Thymus (tissue), 11 donors: ENCODE results near the gene RAB40B. TPM values are rescaled to one million over a fixed set of nuclear protein-coding genes. Genes with fewer than 3 reads are reported as not detected.

Experiments used
- DNase-seq, 9 donors: peaks; one replicate each; pipeline ENCODE4 v3.0.0-alpha.2; 2013; ENCODE audit warnings: low spot score in 9 of 9, low read depth in 6 of 9, missing footprints in 1 of 9
- H3K27ac ChIP-seq, 2 donors: one replicate each; pipeline ENCODE4 v1.5.1; 2013; ENCODE audit warnings: control low read depth in 1 of 2, low read depth in 1 of 2, low read length in 1 of 2, mild to moderate bottlenecking in 1 of 2, moderate library complexity in 1 of 2
- H3K27me3 ChIP-seq, 2 donors: one replicate each; pipeline ENCODE4 v1.5.1; 2013; ENCODE audit warnings: low read length in 1 of 2; ENCODE audit not compliant: control insufficient read depth in 2 of 2, insufficient read depth in 1 of 2
- H3K36me3 ChIP-seq, 2 donors: one replicate each; pipeline ENCODE4 v1.5.1; 2013; ENCODE audit warnings: low read length in 1 of 2, mild to moderate bottlenecking in 1 of 2, moderate library complexity in 1 of 2; ENCODE audit not compliant: control insufficient read depth in 2 of 2, insufficient read depth in 2 of 2
- H3K4me1 ChIP-seq, 2 donors: one replicate each; pipeline ENCODE4 v1.5.1; 2013; ENCODE audit warnings: low read length in 2 of 2; ENCODE audit not compliant: control insufficient read depth in 2 of 2, insufficient read depth in 2 of 2
- H3K4me3 ChIP-seq, 2 donors: one replicate each; pipeline ENCODE4 v1.5.1; 2013; ENCODE audit warnings: low read length in 2 of 2, control low read depth in 1 of 2, mild to moderate bottlenecking in 1 of 2
- H3K9me3 ChIP-seq, 2 donors: one replicate each; pipeline ENCODE4 v1.5.1; 2013; ENCODE audit warnings: low read length in 1 of 2, mild to moderate bottlenecking in 1 of 2; ENCODE audit not compliant: control insufficient read depth in 2 of 2, insufficient read depth in 1 of 2
- WGBS: extraction: QIAGEN DNeasy Blood & Tissue Kit; methylation state at CpG from one replicate; pipeline ENCODE4 v1.1.7; 2013; 5-methylcytosine and 5-hydroxymethylcytosine counted together
- polyA plus RNA-seq: library from polyadenylated mRNA; stranded (reverse); fragments of 200-250 nt; gene quantifications from one replicate; pipeline ENCODE4 v1.2.3, GENCODE V29; 2013
- total RNA-seq: library from RNA; stranded (reverse); fragments of 120-200 nt; gene quantifications from one replicate; pipeline ENCODE4 v1.2.4, GENCODE V29; 2013
- donor health status: healthy.

The RAB40B gene
- total and polyA plus RNA-seq, 2 donors, result 1.7 to 8.4 TPM

- Histone ChIP-seq H3K27me3 (peaks cover 0 to 4% of the 10 kb centered on the region in 2 donors), H3K36me3 (peaks cover 8 to 12% of the 10 kb centered on the region in 2 donors), H3K4me1 (peaks cover 11 to 18% of the 10 kb centered on the region in 2 donors), H3K27ac (peak overlapping the region; percentile 68 to 69), H3K4me3 (peak overlapping the region; percentile 20 to 24), H3K9me3 (no peaks in the 10 kb centered on the region)
- peak in 3 of 9 donors; percentile 26 to 41 (median 35) for DNase-seq
- WGBS, result 15% methylated on average over 23 of the region's 37 CpGs
These were observed 49.7 kb downstream of the RAB40B start for GRCh38 chr17:82648742-82649331.

GRCh38 chr17:82648165-82648668 is 50.3 kb downstream of the RAB40B start, which contains the start of gene WDR45B:
Gene WDR45B, minus strand, starts transcription at chr17:82648444. Its CDS starts 104 bp downstream, at chr17:82648340.
- Histone ChIP-seq H3K4me3 (peak within 1 kb of the TSS; percentile 74 to 97), H3K36me3 (peaks cover 14 to 18% of the 10 kb centered on the region in 2 donors), H3K27me3 (peaks cover 0 to 4% of the 10 kb centered on the region in 2 donors), H3K4me1 (peaks cover 11 to 18% of the 10 kb centered on the region in 2 donors), H3K27ac (peak within 1 kb of the TSS; percentile 85 to 92), H3K9me3 (no peaks in the 10 kb centered on the region)
- 1% methylated on average over 65 of the region's 67 CpGs for WGBS
- peak; percentile 69 to 92 (median 87) for DNase-seq

DNA sequence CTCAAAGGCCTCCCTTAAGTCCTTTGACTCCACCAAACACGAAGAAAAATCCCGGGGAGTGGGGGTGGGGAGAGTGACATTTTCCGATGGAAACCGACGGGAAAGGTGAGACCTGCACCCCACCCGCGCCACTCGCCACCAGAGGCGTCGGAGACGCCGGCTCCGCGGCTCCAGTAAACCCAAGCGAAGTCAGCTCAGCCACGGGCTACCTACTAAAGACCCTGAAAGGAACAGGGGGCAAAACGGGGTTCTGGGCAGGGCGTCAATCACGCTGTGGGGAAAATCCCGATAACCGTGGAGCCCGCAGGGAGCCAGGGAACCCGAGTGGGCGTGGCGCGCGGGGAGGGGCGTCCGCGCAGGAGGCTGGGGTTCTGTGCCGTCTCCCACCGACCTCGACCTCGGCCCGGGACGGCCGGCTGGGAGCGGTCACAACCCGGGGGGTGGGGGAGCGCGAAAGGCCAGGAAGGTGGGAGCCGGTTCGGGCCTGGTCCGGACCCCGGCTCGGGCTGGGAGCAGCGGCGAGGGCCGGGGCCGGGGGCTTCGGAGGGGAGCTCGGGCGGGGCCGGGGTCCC is 50.8 kb downstream of the RAB40B start:
- WGBS, result under 1% methylated on average over 54 of the region's 54 CpGs
- peak in 3 of 9 donors; percentile 24 to 49 (median 39) for DNase-seq
- peaks cover 11 to 18% of the 10 kb centered on the region in 2 donors for H3K4me1 ChIP-seq

GRCh38 chr17:82645516-82645915 is 53.0 kb downstream of the RAB40B start:
- Histone ChIP-seq H3K4me1 (peaks cover 11 to 18% of the 10 kb centered on the region in 2 donors), H3K27ac (no peak overlapping the region), H3K4me3 (no peak overlapping the region), H3K9me3 (no peaks in the 10 kb centered on the region), H3K36me3 (peaks cover 37 to 41% of the 10 kb centered on the region in 2 donors), H3K27me3 (peaks cover 0 to 4% of the 10 kb centered on the region in 2 donors)
- no peak for DNase-seq
- 97% methylated on average over 4 of the region's 4 CpGs for WGBS

More for the DNA sequence above, 50.8 kb downstream of the RAB40B start:
- peak overlapping the region; percentile 74 to 97 for H3K4me3 ChIP-seq
- peaks cover 0 to 4% of the 10 kb centered on the region in 2 donors for H3K27me3 ChIP-seq
- no peaks in the 10 kb centered on the region for H3K9me3 ChIP-seq
- H3K36me3 ChIP-seq, result peaks cover 18 to 22% of the 10 kb centered on the region in 2 donors
- H3K27ac ChIP-seq, result peak overlapping the region; percentile 85 to 92

DNA sequence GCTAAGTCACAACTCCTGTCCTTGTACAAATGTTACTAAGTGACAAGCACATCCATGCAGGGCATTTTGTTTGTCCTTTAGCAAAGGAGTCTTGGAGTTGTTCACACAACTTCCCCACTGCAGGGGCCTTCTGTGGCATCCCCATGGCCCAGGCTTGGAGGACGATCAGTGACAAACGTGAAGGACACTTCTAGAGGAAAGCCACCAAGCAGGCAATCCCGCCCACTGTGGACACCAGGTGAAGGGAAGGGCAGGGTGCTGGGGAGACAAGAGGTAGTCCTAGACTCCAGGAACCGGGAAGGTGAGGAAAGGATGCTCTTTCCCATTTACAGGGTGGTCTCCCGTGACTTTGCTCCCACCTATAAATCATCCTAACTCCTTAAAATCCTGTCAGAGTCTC is 54.4 kb downstream of the RAB40B start:
- Histone ChIP-seq H3K27me3 (peaks cover 0 to 4% of the 10 kb centered on the region in 2 donors), H3K9me3 (no peaks in the 10 kb centered on the region), H3K36me3 (peaks cover 50 to 51% of the 10 kb centered on the region in 2 donors), H3K4me1 (peaks cover 11 to 17% of the 10 kb centered on the region in 2 donors), H3K27ac (no peak overlapping the region), H3K4me3 (no peak overlapping the region)
- over 99% methylated on average over 5 of the region's 5 CpGs for WGBS
- no peak for DNase-seq

- Histone ChIP-seq H3K9me3 (peaks cover 0 to 5% of the 10 kb centered on the region in 2 donors), H3K27ac (no peak overlapping the region), H3K36me3 (peaks cover 60 to 61% of the 10 kb centered on the region in 2 donors), H3K4me3 (no peak overlapping the region), H3K27me3 (no peaks in the 10 kb centered on the region), H3K4me1 (peaks cover 5 to 6% of the 10 kb centered on the region in 2 donors)
- DNase-seq, result no peak
- WGBS, result 98% methylated on average over 14 of the region's 14 CpGs
These were observed 56.5 kb downstream of the RAB40B start for GRCh38 chr17:82642022-82642421.

DNA sequence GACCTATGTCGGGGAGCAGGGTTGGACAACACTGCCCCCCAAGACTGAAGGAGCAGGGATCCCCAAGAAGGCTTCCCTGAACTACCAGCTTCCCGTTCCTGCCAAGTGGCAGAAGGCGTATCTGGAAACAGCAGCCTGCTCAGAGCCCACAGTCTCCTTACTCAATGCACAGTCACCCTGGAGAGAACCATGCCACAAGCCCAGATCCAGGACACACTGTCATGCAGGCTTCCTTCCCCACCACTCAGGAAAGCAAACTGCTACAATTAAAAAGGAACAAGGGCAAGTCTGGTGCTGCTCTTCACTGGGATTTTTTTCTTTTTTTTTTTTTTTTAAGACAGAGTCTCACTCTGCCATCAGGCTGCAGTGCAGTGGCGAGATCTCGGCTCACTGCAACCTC is 58.5 kb downstream of the RAB40B start:
- Histone ChIP-seq H3K36me3 (peaks cover 59 to 66% of the 10 kb centered on the region in 2 donors), H3K4me1 (no peaks in the 10 kb centered on the region), H3K27me3 (no peaks in the 10 kb centered on the region), H3K9me3 (peaks cover 0 to 8% of the 10 kb centered on the region in 2 donors), H3K27ac (no peak overlapping the region), H3K4me3 (no peak overlapping the region)
- WGBS, result 96% methylated on average over 5 of the region's 5 CpGs
- no peak for DNase-seq

DNA sequence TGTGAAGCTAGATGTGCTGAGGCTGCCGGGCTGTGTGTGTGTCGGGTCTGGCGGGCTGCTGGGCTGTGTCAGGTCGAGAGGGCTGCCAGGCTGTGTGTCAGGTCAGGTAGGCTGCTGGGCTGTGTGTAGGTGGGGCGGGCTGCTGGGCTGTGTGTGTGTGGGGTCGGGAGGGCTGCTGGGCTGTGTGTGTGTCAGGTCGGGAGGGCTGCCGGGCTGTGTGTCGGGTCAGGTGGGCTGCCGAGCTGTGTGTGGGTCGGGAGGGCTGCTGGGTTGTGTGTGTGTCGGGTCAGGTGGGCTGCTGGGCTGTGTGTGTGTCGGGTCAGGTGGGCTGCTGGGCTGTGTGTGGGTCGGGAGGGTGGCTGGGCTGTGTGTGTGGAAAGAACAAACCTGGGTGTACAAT is 58.9 kb downstream of the RAB40B start:
- no peaks in the 10 kb centered on the region for H3K4me1 ChIP-seq
- WGBS, result 95% methylated on average over 14 of the region's 14 CpGs
- H3K36me3 ChIP-seq, result peaks cover 59 to 65% of the 10 kb centered on the region in 2 donors
- H3K27me3 ChIP-seq, result no peaks in the 10 kb centered on the region
- H3K9me3 ChIP-seq, result peaks cover 0 to 8% of the 10 kb centered on the region in 2 donors
- DNase-seq, result no peak
- H3K27ac ChIP-seq, result no peak overlapping the region
- no peak overlapping the region for H3K4me3 ChIP-seq

DNA sequence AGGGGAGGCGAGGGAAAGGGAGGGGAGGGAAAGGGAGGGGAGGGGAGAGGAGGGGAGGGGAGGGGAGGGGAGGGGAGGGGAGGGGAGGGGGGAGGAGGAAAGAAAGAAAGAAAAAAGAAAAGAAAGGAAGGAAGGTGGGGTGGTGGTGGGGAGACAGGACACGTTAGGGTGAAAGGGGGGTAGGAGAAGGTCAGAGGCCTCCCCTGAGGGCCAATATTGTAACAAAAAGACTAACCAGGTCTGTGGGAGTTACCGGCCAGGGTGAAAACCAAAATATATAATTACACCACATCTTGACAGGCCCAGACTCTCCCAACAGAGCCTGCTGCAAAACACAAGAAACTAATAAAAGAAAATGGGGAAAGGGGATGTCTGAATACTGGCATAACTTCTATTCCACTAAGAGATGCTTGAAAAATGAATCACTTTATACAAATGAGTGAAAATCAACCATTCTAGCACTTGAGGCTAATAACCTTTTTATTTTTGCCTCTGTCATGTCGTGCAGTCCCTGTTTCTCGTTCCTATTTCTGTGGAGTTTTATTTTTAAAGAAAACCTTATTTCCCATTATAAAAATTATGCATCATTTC is 60.2 kb downstream of the RAB40B start:
- Histone ChIP-seq H3K36me3 (peaks cover 53 to 61% of the 10 kb centered on the region in 2 donors), H3K4me1 (no peaks in the 10 kb centered on the region), H3K4me3 (no peak overlapping the region), H3K27me3 (no peaks in the 10 kb centered on the region), H3K27ac (no peak overlapping the region), H3K9me3 (peaks cover 0 to 8% of the 10 kb centered on the region in 2 donors)
- WGBS, result 79% methylated on average over 4 of the region's 5 CpGs
- no peak for DNase-seq
